PC-3 (cell line): ENCODE data around the gene THSD7A.

Source experiments
- EZH2 ChIP-seq: fragments of 300-600 bp; sonication (generic); IDR thresholded peaks from one replicate; pipeline ENCODE4 v1.6.1; 2017; ENCODE audit warnings: antibody characterized with exemption, mild to moderate bottlenecking, low read length; ENCODE audit not compliant: unreplicated experiment
- EZH2phosphoT487 ChIP-seq: fragments of 300-600 bp; sonication (generic); IDR thresholded peaks from 2 replicates; pipeline ENCODE4 v1.6.1; 2018; ENCODE audit warnings: mild to moderate bottlenecking, antibody characterized with exemption, low read length, borderline replicate concordance
- TF ChIP-seq, protein P1 (sequence below): fragments of 300-600 bp; sonication (generic); conservative IDR thresholded peaks from 2 replicates; pipeline ENCODE4 v1.5.1; 2017; ENCODE audit warnings: antibody characterized with exemption, low read depth, mild to moderate bottlenecking, low read length

DNA sequence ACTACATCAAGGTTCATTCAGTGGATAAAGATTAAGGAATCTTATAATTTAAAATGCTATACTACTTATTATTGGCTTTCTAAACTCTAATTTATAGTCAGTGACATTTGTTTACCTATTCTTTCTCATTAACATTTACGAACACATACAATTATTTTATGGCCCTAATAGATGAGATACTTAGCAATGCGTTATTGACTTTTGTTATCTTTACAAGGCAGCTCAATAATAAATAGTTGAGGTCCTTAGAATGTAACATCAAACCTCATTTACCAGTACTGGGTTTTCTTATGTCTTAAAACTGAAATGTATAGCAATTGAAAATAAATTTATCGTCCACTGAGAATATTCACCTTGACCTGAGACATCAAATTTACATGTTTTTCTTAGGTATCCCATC lies 89.0 kb downstream of the THSD7A start:
- TF ChIP-seq, protein P1, sequence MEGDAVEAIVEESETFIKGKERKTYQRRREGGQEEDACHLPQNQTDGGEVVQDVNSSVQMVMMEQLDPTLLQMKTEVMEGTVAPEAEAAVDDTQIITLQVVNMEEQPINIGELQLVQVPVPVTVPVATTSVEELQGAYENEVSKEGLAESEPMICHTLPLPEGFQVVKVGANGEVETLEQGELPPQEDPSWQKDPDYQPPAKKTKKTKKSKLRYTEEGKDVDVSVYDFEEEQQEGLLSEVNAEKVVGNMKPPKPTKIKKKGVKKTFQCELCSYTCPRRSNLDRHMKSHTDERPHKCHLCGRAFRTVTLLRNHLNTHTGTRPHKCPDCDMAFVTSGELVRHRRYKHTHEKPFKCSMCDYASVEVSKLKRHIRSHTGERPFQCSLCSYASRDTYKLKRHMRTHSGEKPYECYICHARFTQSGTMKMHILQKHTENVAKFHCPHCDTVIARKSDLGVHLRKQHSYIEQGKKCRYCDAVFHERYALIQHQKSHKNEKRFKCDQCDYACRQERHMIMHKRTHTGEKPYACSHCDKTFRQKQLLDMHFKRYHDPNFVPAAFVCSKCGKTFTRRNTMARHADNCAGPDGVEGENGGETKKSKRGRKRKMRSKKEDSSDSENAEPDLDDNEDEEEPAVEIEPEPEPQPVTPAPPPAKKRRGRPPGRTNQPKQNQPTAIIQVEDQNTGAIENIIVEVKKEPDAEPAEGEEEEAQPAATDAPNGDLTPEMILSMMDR = no peak
- no peak for TF ChIP-seq EZH2phosphoT487
- no peak for TF ChIP-seq EZH2
